WTC11 (cell line): ENCODE measurements around the gene FABP1. TPM values are rescaled to one million over a fixed set of nuclear protein-coding genes. Genes with fewer than 3 reads are reported as not detected.

Experiments
- ATAC-seq: fragments of 200-7000 bp; cut with Tn5 transposase; 2 replicates; pipeline ENCODE4 v1.10.0; 2021; ENCODE audit warnings: mild to moderate bottlenecking, moderate library complexity
- CTCF ChIA-PET: fragments of 300-600 bp; sonication (Branson Sonifier 250); formaldehyde crosslinking; loops from one replicate; lab custom pipeline; 2021; ENCODE audit warnings: antibody characterized with exemption; lab: Charles Lee
- POLR2A ChIA-PET: fragments of 350-600 bp; sonication (Branson Sonifier 250); formaldehyde crosslinking; loops from one replicate; lab custom pipeline; 2021; ENCODE audit warnings: antibody characterized with exemption; lab: Charles Lee
- DNase-seq: peaks from one replicate; pipeline ENCODE4 v3.0.0; 2021; ENCODE audit warnings: low spot score
- H3K27ac Mint-ChIP-seq: 2 replicates; pipeline ENCODE4 v1.8.0; 2021; ENCODE audit warnings: mixed read lengths
- H3K27me3 Mint-ChIP-seq: 2 replicates; pipeline ENCODE4 v1.8.0; 2021; ENCODE audit warnings: low read depth, mild to moderate bottlenecking, moderate library complexity, mixed read lengths
- H3K36me3 Mint-ChIP-seq: 2 replicates; pipeline ENCODE4 v1.8.0; 2021; ENCODE audit warnings: mixed read lengths
- H3K4me1 Mint-ChIP-seq: 2 replicates; pipeline ENCODE4 v1.8.0; 2022; ENCODE audit warnings: mixed read lengths
- H3K4me3 Mint-ChIP-seq: 2 replicates; pipeline ENCODE4 v1.8.0; 2021; ENCODE audit warnings: mild to moderate bottlenecking, moderate library complexity, mixed read lengths
- H3K9me3 Mint-ChIP-seq: 2 replicates; pipeline ENCODE4 v1.8.0; 2021; ENCODE audit warnings: mixed read lengths
- ATF2 ChIP-seq: sonication (generic); formaldehyde crosslinking; IDR thresholded peaks from 2 replicates; pipeline ENCODE4 v1.8.1; 2022; ENCODE audit warnings: low read depth, missing genetic modification reagents, borderline replicate concordance
- ATF6 ChIP-seq: sonication (generic); formaldehyde crosslinking; IDR thresholded peaks from 2 replicates; pipeline ENCODE4 v1.8.1; 2023; ENCODE audit warnings: mild to moderate bottlenecking, missing genetic modification reagents
- CREB1 ChIP-seq: sonication (generic); formaldehyde crosslinking; IDR thresholded peaks from 2 replicates; pipeline ENCODE4 v1.8.0; 2023; ENCODE audit warnings: mild to moderate bottlenecking, missing genetic modification reagents
- ELF4 ChIP-seq: sonication (generic); formaldehyde crosslinking; IDR thresholded peaks from 2 replicates; pipeline ENCODE4 v1.8.1; 2022; ENCODE audit warnings: low read depth, mild to moderate bottlenecking, moderate library complexity, missing genetic modification reagents
- ESRRA ChIP-seq: sonication (generic); formaldehyde crosslinking; IDR thresholded peaks from 2 replicates; pipeline ENCODE4 v1.8.1; 2022; ENCODE audit warnings: mild to moderate bottlenecking, missing genetic modification reagents, borderline replicate concordance
- FOXJ3 ChIP-seq: sonication (generic); formaldehyde crosslinking; IDR thresholded peaks from 2 replicates; pipeline ENCODE4 v1.9.0; 2021; ENCODE audit warnings: missing genetic modification reagents, mild to moderate bottlenecking, borderline replicate concordance
- OVOL2 ChIP-seq: fragments of 250-450 bp; sonication (Bioruptor Pico); IDR thresholded peaks from 2 replicates; pipeline ENCODE4 v1.9.0; 2021; ENCODE audit warnings: mild to moderate bottlenecking, borderline replicate concordance
- RORB ChIP-seq: fragments of 250-450 bp; sonication (Bioruptor Pico); IDR thresholded peaks from 2 replicates; pipeline ENCODE4 v1.9.0; 2021; ENCODE audit warnings: mild to moderate bottlenecking
- STAT6 ChIP-seq: sonication (generic); formaldehyde crosslinking; conservative IDR thresholded peaks from 2 replicates; pipeline ENCODE4 v1.8.1; 2023; ENCODE audit warnings: mild to moderate bottlenecking, low read depth, missing genetic modification reagents, moderate library complexity
- TCF7 ChIP-seq: sonication (generic); formaldehyde crosslinking; IDR thresholded peaks from 2 replicates; pipeline ENCODE4 v1.8.0; 2022; ENCODE audit warnings: mild to moderate bottlenecking, low read depth, missing genetic modification reagents, moderate library complexity
- TEAD4 ChIP-seq: sonication (generic); formaldehyde crosslinking; IDR thresholded peaks from 2 replicates; pipeline ENCODE4 v1.8.0; 2022; ENCODE audit warnings: mild to moderate bottlenecking, missing genetic modification reagents
- ZNF121 ChIP-seq: sonication (generic); formaldehyde crosslinking; IDR thresholded peaks from 2 replicates; pipeline ENCODE4 v1.8.0; 2023; ENCODE audit warnings: missing genetic modification reagents
- ZNF219 ChIP-seq: sonication (generic); formaldehyde crosslinking; IDR thresholded peaks from 2 replicates; pipeline ENCODE4 v1.8.0; 2023; ENCODE audit warnings: missing genetic modification reagents, mild to moderate bottlenecking, borderline replicate concordance
- ZNF396 ChIP-seq: fragments of 250-450 bp; sonication (Bioruptor Pico); IDR thresholded peaks from 2 replicates; pipeline ENCODE4 v1.8.0; 2021; ENCODE audit warnings: mild to moderate bottlenecking, moderate library complexity, borderline replicate concordance
- ZNF671 ChIP-seq: fragments of 250-450 bp; sonication (Bioruptor Pico); IDR thresholded peaks from 2 replicates; pipeline ENCODE4 v1.8.0; 2021; ENCODE audit warnings: mild to moderate bottlenecking
- total RNA-seq: library from RNA; stranded (reverse); gene quantifications from 3 replicates; pipeline ENCODE4 v1.2.3, GENCODE V29; 2021
- TF ChIP-seq, protein P1 (sequence below): fragments of 250-450 bp; sonication (Bioruptor Pico); IDR thresholded peaks from 2 replicates; pipeline ENCODE4 v1.8.0; 2021; ENCODE audit warnings: mild to moderate bottlenecking
- TF ChIP-seq, protein P2 (sequence below): sonication (generic); formaldehyde crosslinking; IDR thresholded peaks from 2 replicates; pipeline ENCODE4 v1.8.1; 2023; ENCODE audit warnings: mild to moderate bottlenecking, missing genetic modification reagents, moderate library complexity

FABP1 gene
- total RNA-seq, 1 experiment from 2014 or later: 0.46 TPM

GRCh38 chr2:88137833-88138232, 10.0 kb upstream of the FABP1 start:
- DNase-seq (no peak), ATAC-seq (no peak)
- H3K4me1 Mint-ChIP-seq: no peaks in the 10 kb centered on the region
- peaks cover 6% of the 10 kb centered on the region for H3K9me3 Mint-ChIP-seq
- no peak overlapping the region for H3K4me3 Mint-ChIP-seq
- CTCF ChIA-PET: interaction anchor here (0.5 to 0.9 kb wide), 2 partner anchors 16 to 77 kb away, joined by 3 to 6 read pairs; no protein-coding TSS in a partner anchor
- TF ChIP-seq STAT6 (CRISPR knock-in tag) (no peak), ESRRA (CRISPR knock-in tag) (no peak), ELF4 (CRISPR knock-in tag) (no peak), FOXJ3 (CRISPR knock-in tag) (no peak), ZNF396 (CRISPR knock-in tag) (no peak), TEAD4 (CRISPR knock-in tag) (no peak), ZNF121 (CRISPR knock-in tag) (no peak), ATF6 (CRISPR knock-in tag) (no peak), OVOL2 (no peak), ZNF671 (CRISPR knock-in tag) (no peak)
- TF ChIP-seq, protein P1, sequence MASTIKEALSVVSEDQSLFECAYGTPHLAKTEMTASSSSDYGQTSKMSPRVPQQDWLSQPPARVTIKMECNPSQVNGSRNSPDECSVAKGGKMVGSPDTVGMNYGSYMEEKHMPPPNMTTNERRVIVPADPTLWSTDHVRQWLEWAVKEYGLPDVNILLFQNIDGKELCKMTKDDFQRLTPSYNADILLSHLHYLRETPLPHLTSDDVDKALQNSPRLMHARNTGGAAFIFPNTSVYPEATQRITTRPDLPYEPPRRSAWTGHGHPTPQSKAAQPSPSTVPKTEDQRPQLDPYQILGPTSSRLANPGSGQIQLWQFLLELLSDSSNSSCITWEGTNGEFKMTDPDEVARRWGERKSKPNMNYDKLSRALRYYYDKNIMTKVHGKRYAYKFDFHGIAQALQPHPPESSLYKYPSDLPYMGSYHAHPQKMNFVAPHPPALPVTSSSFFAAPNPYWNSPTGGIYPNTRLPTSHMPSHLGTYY (CRISPR knock-in tag): no peak
- TF ChIP-seq, protein P2, sequence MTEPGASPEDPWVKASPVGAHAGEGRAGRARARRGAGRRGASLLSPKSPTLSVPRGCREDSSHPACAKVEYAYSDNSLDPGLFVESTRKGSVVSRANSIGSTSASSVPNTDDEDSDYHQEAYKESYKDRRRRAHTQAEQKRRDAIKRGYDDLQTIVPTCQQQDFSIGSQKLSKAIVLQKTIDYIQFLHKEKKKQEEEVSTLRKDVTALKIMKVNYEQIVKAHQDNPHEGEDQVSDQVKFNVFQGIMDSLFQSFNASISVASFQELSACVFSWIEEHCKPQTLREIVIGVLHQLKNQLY (CRISPR knock-in tag): no peak
- peaks cover 6% of the 10 kb centered on the region; the same call in 1 of the 2 replicates for H3K27me3 Mint-ChIP-seq
- H3K36me3 Mint-ChIP-seq: no peaks in the 10 kb centered on the region
- no peak overlapping the region for H3K27ac Mint-ChIP-seq
- POLR2A ChIA-PET: interaction anchor here (0.7 kb wide), 1 partner anchor 32 kb away, joined by 3 read pairs; the partner anchor contains the start of gene THNSL2

GRCh38 chr2:88136817-88137216, 9.0 kb upstream of the FABP1 start:
- ATAC-seq: no peak

More at GRCh38 chr2:88136817-88137216, 9.0 kb upstream of the FABP1 start:
- TF ChIP-seq ATF2 (no peak), TCF7 (CRISPR knock-in tag) (no peak), ZNF219 (CRISPR knock-in tag) (no peak), CREB1 (CRISPR knock-in tag) (no peak), RORB (no peak)
- TF ChIP-seq, all 79 proteins: peak for 0
- H3K27me3 Mint-ChIP-seq: peaks cover 4% of the 10 kb centered on the region; the same call in 1 of the 2 replicates
- DNase-seq: no peak
- peaks cover 3% of the 10 kb centered on the region for H3K9me3 Mint-ChIP-seq
- ChIA-PET POLR2A (no interaction called here), CTCF (interaction anchor here (1.6 kb wide), 1 partner anchor 76 kb away, joined by 7 read pairs; no protein-coding TSS in a partner anchor)
- no peaks in the 10 kb centered on the region for H3K4me1 Mint-ChIP-seq
- H3K4me3 Mint-ChIP-seq: no peak overlapping the region
- no peak overlapping the region for H3K27ac Mint-ChIP-seq
- no peaks in the 10 kb centered on the region for H3K36me3 Mint-ChIP-seq
